A673 (cell line): ENCODE data around the gene USP32. TPM values are rescaled to one million over a fixed set of nuclear protein-coding genes. Genes with fewer than 3 reads are reported as not detected.

Source experiments
- BruUV-seq: library from RNA; stranded (reverse); fragments of 400-500 nt; replicated peaks from 2 replicates; lab custom pipeline; 2021; lab: Mats Ljungman, UMichigan
- CTCF ChIA-PET: fragments of 300-600 bp; sonication (Branson Sonifier 250); formaldehyde crosslinking; loops from one replicate; lab custom pipeline; 2022; ENCODE audit warnings: antibody characterized with exemption; lab: Charles Lee
- POLR2A ChIA-PET: fragments of 300-600 bp; sonication (Branson Sonifier 250); formaldehyde crosslinking; loops from one replicate; lab custom pipeline; 2022; ENCODE audit warnings: antibody characterized with exemption; ENCODE audit not compliant: low non-redundant PET; lab: Charles Lee
- DNase-seq: peaks from one replicate; pipeline ENCODE4 v3.0.0-alpha.2; 2015; ENCODE audit warnings: low spot score
- H3K27ac ChIP-seq: fragments of 200-600 bp; sonication (generic); 2 replicates; pipeline ENCODE4 v1.5.1; 2016; ENCODE audit warnings: mixed run types, low read depth, mild to moderate bottlenecking, mixed read lengths, antibody characterized with exemption, low read length; ENCODE audit not compliant: poor library complexity, severe bottlenecking
- H3K27me3 ChIP-seq: fragments of 200-600 bp; sonication (generic); replicated peaks from 2 replicates; pipeline ENCODE4 v1.6.1; 2017; ENCODE audit warnings: mixed run types, low read depth, mild to moderate bottlenecking, mixed read lengths, antibody characterized with exemption, low read length; ENCODE audit not compliant: insufficient read depth, poor library complexity
- H3K36me3 ChIP-seq: fragments of 200-600 bp; sonication (generic); 2 replicates; pipeline ENCODE4 v1.6.1; 2016; ENCODE audit warnings: mixed run types, mild to moderate bottlenecking, mixed read lengths, antibody characterized with exemption, low read length; ENCODE audit not compliant: insufficient read depth, poor library complexity, severe bottlenecking
- H3K4me1 ChIP-seq: fragments of 200-600 bp; sonication (generic); 2 replicates; pipeline ENCODE4 v1.6.1; 2017; ENCODE audit warnings: mixed run types, mild to moderate bottlenecking, mixed read lengths, antibody characterized with exemption, low read length; ENCODE audit not compliant: insufficient read depth, poor library complexity, severe bottlenecking
- H3K4me3 ChIP-seq: fragments of 200-600 bp; sonication (generic); 2 replicates; pipeline ENCODE4 v1.5.1; 2016; ENCODE audit warnings: low read depth, mixed run types, mild to moderate bottlenecking, mixed read lengths, low read length; ENCODE audit not compliant: poor library complexity, severe bottlenecking
- H3K9me3 ChIP-seq: fragments of 200-600 bp; sonication (generic); 2 replicates; pipeline ENCODE4 v1.6.1; 2016; ENCODE audit warnings: mixed run types, low read depth, mild to moderate bottlenecking, mixed read lengths, antibody characterized with exemption, low read length; ENCODE audit not compliant: poor library complexity, severe bottlenecking
- EZH2 ChIP-seq: fragments of 200-600 bp; sonication (generic); IDR thresholded peaks from 2 replicates; pipeline ENCODE4 v1.6.1; 2017; ENCODE audit warnings: borderline replicate concordance, low read depth, mild to moderate bottlenecking, mixed read lengths, antibody characterized with exemption, low read length; ENCODE audit not compliant: poor library complexity, severe bottlenecking
- intact Hi-C: fragments of 100-400 bp; cut with micrococcal nuclease; formaldehyde crosslinking; loops from one replicate; pipeline ENCODE4 v1.10.0; 2022; ENCODE audit not compliant: unreplicated experiment
- total RNA-seq: library from RNA; stranded (reverse); gene quantifications from 2 replicates; pipeline ENCODE4 v1.2.3, GENCODE V29; 2021
- TF ChIP-seq, protein P1 (sequence below): fragments of 300-800, 200-600 bp; sonication (generic); conservative IDR thresholded peaks from 2 replicates; pipeline ENCODE4 v1.5.1; 2017; ENCODE audit warnings: low read depth, mild to moderate bottlenecking, antibody characterized with exemption, low read length, moderate library complexity, mixed read lengths

The USP32 gene
- total RNA-seq, 1 experiment from 2014 or later = 54.8 TPM

GRCh38 chr17:60326702-60327101, 65.2 kb downstream of the USP32 start:
- Histone ChIP-seq H3K27me3 (no peaks in the 10 kb centered on the region), H3K9me3 (no peaks in the 10 kb centered on the region), H3K27ac (no peak overlapping the region), H3K4me1 (no peaks in the 10 kb centered on the region), H3K4me3 (no peak overlapping the region), H3K36me3 (no peaks in the 10 kb centered on the region)
- intact Hi-C loops = no loop called here
- TF ChIP-seq, protein P1, sequence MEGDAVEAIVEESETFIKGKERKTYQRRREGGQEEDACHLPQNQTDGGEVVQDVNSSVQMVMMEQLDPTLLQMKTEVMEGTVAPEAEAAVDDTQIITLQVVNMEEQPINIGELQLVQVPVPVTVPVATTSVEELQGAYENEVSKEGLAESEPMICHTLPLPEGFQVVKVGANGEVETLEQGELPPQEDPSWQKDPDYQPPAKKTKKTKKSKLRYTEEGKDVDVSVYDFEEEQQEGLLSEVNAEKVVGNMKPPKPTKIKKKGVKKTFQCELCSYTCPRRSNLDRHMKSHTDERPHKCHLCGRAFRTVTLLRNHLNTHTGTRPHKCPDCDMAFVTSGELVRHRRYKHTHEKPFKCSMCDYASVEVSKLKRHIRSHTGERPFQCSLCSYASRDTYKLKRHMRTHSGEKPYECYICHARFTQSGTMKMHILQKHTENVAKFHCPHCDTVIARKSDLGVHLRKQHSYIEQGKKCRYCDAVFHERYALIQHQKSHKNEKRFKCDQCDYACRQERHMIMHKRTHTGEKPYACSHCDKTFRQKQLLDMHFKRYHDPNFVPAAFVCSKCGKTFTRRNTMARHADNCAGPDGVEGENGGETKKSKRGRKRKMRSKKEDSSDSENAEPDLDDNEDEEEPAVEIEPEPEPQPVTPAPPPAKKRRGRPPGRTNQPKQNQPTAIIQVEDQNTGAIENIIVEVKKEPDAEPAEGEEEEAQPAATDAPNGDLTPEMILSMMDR = no peak
- TF ChIP-seq EZH2 = no peak
- no peak for DNase-seq
- ChIA-PET POLR2A (no interaction called here), CTCF (no interaction called here)
- BruUV-seq = no TSS peak

DNA sequence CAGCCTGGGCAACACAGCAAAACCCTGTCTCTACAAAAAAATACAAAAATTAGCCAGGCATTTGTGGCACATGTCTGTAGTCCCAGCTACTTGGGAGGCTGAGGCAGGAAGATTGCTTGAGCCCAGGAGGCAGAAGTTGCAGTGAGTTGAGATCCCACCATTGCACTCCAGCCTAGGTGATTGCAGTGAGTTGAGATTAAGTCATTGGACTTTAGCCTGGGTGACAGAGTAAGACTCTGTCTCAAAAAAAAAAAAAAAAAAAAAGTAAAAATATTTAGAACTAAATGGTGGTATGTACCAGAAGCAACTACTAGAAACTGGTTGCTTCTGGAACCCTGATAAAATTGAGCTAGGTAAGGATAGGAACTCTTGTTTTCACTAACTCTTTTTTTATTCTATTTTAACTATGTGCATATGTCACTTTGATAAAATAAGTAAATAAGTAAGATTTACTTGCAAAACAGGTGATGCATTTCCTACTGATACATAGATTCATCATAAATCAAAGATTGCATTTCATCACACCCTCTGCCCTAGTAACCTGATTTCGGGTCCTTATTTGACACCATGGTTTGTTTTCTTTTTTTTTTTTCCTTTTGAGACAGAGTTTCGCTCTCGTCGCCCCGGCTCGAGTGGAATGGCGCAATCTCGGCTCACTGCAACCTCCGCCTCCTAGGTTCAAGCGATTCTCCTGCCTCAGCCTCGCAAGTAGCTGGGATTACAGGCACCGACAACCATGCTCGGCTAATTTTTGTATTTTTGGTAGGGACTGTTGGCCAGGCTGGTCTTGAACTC, 66.0 kb downstream of the USP32 start:
- H3K4me3 ChIP-seq = no peak overlapping the region
- no peaks in the 10 kb centered on the region for H3K4me1 ChIP-seq
- H3K27ac ChIP-seq = no peak overlapping the region
- no TSS peak for BruUV-seq
- no peaks in the 10 kb centered on the region for H3K36me3 ChIP-seq
- H3K27me3 ChIP-seq = no peaks in the 10 kb centered on the region
- no peak for DNase-seq
- intact Hi-C loops = no loop called here
- ChIA-PET CTCF (no interaction called here), POLR2A (no interaction called here)
- TF ChIP-seq EZH2 = no peak
- TF ChIP-seq, protein P1 = no peak
- H3K9me3 ChIP-seq = no peaks in the 10 kb centered on the region

- H3K4me1 ChIP-seq = peaks cover 1% of the 10 kb centered on the region
- TF ChIP-seq, protein P1 = no peak
- no peak for TF ChIP-seq EZH2
- no peak overlapping the region for H3K27ac ChIP-seq
- intact Hi-C loops = no loop called here
- DNase-seq = no peak
- no peak overlapping the region for H3K4me3 ChIP-seq
- no peaks in the 10 kb centered on the region for H3K27me3 ChIP-seq
- BruUV-seq = no TSS peak
- ChIA-PET CTCF (no interaction called here), POLR2A (no interaction called here)
- no peaks in the 10 kb centered on the region for H3K9me3 ChIP-seq
- no peaks in the 10 kb centered on the region for H3K36me3 ChIP-seq
These were observed 68.2 kb downstream of the USP32 start for GRCh38 chr17:60323754-60324153.
